GM21529 (cell line): ENCODE data around the gene WNT2B.
A peak's percentile ranks its signal among the peaks of the same experiment; 100 is the strongest.

Source experiments
- ATAC-seq: cut with Tn5 transposase; IDR thresholded peaks from one replicate; pipeline ENCODE4 v1.9.1; 2021; ENCODE audit not compliant: unreplicated experiment

Gene WNT2B

DNA sequence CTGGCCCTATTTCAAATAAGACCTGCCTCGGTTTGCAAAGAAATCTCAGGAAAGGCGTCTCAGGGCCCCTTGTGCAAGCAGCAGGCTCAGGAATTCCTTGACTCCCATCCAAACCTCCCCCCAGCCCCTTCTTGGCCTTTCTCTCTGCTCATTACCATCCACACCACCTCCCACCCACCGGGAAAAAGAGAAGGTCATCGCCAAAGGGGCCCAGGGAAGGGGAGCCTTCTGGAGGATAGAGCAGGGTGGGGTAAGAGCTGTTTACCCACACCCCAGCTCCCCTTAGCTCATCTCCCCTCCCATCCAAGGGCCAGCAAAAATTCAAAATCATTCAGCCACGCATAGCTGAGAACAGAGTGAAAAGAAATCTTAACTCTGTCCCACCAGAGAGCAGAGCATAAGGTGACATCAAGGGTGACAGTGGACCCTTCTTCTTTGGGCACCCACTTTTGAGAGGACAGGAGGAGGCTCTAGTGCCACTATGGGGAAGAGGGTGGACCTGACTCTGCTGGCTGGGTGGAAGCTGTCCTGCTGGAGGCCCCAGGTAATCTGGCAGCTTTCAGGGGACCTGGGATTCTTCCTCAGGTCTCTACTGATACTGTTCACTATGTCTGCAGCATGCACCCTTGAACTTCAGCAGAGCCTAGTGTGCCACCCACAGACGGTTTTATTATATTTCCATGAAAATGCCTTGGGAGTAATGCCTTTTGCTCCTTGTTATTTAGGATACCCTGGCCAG lies 3.9 kb upstream of the WNT2B start:
- ATAC-seq: no peak

- no peak for ATAC-seq
These were observed 3.4 kb upstream of the WNT2B start for GRCh38 chr1:112505400-112505785.

GRCh38 chr1:112505878-112506277 lies 2.9 kb upstream of the WNT2B start:
- ATAC-seq: no peak

DNA sequence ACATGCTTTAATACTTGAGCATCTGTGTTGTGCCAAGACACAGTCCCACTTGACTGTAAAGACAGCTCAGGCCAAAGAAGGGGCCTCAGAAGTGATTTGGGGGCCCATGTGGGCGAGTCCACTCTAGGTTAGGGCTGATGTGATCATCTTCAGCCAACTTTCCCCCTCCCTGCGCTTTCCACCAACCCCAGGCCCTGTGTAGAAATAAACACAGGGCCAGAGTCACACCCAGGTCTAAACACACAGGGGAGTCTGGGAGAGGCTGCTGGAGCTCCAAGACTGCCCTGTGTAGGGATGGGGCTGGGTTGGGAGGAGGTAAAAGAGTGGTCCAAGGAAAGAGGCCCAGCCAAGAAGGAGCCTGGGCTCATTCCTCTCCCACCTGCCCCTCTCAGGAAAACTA lies 2.5 kb upstream of the WNT2B start:
- no peak for ATAC-seq

GRCh38 chr1:112506731-112507130 lies 2.0 kb upstream of the WNT2B start:
- ATAC-seq: no peak

DNA sequence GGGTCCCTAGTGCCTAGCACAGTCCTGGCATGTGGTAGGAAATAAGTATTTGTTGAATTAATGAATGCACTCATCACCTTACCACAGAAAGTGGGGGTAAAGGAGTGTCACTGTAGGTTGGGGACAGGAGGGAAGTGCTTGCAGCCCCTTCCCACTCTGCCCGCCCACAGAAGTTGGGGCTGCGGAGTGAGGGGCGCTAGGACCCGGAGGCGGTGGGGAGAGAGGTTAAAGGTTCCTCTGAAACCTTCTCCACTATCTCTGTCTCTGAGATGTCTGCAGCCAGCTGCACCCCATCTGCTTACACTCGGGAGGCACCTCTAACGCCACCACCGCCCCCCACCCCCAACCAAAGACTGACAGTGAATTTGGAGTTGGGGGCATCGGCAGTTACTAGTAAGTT lies 1.4 kb upstream of the WNT2B start:
- no peak for ATAC-seq

- ATAC-seq: no peak
These were observed 866 bp upstream of the WNT2B start for GRCh38 chr1:112507921-112508277.

DNA sequence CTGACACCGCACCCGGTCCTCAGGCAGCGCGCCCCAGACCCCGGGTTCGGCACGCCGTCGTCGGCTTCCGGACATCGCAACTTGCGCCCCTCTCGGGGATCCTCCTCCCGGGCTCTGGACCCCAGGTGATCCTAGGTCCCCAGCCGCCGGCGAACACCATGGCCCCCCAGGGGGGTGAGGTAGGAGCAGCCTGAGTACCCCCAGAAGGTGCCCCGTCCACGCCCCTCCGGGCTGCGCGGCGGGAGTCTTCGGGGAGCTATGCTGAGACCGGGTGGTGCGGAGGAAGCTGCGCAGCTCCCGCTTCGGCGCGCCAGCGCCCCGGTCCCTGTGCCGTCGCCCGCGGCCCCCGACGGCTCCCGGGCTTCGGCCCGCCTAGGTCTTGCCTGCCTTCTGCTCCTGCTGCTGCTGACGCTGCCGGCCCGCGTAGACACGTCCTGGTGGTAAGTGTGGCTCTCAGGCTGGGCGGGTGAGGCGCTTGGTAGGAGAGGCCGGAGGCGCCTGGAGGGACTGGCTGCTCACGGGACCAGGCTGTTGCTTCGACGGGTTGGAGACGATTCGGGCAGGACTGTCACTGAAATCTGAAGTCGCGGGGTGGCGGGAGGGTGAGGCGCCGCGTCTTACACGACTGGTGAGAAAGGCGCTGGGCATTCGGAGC lies 367 bp downstream of the WNT2B start:
- ATAC-seq: peak; percentile 20

- ATAC-seq: no peak
These were observed 954 bp downstream of the WNT2B start for GRCh38 chr1:112509660-112510178.

DNA sequence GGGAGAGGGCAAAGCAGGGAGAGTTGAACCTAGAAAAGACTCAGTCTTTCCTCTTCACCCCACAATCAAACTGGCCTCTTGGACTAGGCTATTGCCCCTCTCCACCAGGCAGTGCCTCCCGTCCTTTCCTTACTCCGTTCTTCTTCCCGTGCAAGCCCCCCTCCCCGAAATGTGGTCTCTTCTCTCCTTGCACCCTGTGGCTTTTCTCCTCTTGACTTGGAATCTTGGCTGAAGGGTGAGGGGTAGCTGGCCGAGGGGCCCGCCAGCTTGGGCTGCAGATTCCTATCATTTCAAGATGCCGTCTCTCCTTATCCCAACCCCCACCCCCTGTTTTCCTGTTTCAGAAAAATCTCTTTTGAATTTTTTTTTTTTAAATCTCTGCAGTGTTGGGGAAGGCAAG lies 1.6 kb downstream of the WNT2B start:
- no peak for ATAC-seq

- ATAC-seq: no peak
These were observed 3.1 kb downstream of the WNT2B start for GRCh38 chr1:112511897-112512296.

DNA sequence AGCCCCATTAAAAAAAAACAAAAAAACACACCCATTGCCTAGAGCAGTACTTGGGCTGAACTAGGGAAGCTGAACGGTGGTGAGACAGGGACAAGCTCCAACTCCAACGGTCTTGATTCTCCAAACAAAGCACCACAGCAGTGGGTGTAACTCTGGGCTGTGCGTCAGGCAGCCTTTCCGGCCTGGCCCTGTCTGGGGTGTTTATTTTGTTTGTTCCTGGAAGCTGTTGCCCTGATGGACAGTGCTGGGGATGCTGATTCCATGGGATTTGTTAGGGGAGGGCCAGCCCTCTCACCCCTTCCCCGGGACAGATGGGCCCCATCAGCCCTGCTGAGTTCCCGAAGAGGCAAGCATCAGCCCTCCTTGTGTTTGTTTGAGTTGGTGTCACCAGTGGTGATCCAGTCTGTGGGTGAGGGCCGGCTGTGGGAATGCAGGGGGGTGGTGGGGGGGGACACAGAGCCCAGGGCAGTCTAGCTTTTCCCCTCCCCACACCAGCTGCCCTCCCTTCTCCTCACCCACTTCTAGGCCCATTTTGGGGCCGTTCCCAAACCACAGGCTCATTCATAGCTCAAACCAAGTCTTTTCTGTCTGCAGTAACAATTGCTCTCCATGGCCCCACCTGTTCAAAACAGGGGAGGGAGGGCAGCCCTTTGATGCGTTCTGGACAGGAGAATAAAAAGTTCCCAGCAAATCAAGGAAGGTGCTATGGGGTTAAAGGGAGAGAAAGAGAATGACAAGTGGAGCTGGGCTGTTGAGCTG lies 4.5 kb downstream of the WNT2B start:
- no peak for ATAC-seq

DNA sequence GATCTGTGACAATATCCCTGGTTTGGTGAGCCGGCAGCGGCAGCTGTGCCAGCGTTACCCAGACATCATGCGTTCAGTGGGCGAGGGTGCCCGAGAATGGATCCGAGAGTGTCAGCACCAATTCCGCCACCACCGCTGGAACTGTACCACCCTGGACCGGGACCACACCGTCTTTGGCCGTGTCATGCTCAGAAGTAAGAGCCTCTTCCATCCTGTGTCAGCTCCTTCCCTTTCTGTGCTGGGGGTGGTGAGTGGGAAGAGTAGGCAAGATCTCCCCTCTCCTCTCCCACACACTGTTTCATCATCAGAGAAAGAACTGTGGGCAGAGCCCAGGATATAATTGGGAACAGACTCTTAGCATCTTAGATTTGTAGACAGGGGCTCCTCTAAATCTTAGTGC lies 6.1 kb downstream of the WNT2B start:
- no peak for ATAC-seq

DNA sequence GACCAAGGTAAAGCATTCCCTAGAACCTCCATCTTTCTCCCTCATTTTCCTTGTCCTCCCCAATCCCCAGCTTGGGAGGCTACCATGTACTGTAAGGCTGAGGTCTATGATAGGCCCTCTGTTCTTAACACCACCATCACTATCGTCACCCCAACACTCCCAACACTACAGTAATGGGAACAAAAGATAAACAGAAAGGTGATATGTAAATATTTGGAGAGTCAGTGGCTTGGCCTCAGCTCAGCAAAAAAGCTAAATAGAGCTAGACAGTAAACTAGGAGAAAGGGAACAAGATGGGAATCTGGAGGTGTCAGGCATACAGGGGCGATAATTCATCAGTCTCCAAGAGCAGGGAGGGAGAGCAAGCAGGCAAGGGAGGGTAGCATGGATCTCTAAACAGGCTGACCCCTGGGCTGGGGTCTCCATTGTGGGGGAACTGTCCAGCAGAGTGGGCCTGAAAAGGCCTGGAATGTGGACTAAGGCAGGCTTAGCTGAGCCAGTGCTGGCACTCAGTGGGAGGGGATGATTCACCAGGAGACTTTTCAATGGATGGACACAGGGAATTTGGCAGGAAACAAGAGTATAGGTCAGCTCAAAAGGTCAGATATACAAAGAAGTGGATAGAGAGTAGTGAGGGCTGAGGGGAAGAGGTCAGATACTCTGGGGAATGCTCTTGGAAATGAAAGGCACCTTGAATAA lies 6.7 kb downstream of the WNT2B start:
- ATAC-seq: no peak

GRCh38 chr1:112516141-112516540 lies 7.4 kb downstream of the WNT2B start:
- ATAC-seq: no peak

GRCh38 chr1:112517231-112517630 lies 8.5 kb downstream of the WNT2B start:
- no peak for ATAC-seq

DNA sequence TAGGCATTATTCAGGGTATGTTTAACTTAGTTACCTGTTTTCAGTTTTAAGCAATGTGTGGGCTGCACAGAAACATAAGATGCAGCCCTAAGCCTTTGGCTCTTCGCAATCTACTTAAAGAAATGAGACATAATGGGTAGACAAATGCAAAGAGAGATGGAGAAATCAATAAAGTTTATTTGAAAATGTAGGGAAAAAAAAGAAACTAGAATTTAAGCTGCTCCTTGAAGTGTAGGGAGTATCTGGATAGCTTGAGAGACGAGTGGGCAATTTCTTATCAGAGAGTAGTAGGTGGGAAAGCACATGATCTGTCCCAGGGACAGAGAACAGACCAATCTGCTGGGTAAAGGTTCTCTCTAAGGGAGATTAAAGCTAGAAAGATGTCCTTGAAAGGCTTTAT lies 8.9 kb downstream of the WNT2B start:
- no peak for ATAC-seq

DNA sequence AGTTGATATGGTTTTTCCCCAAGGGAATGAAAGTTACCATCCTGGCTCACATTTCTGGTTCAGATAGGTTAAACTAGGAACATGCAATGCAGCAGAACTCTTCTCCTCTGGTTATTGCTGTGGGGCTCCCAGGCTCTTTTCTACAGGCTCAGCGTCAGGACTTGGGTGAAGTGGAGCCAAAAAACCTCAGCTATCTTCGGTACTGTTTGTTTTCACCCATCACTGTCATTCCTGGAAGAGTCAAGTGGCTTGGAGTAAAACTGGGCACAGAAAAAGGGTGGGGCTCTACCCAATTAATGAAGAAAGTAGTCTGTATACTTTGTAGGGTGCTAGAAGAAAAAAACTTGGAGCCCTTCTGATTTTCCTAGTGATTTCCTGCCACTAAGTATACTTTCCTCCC lies 9.4 kb downstream of the WNT2B start:
- no peak for ATAC-seq

GRCh38 chr1:112520166-112520565 lies 11.4 kb downstream of the WNT2B start:
- no peak for ATAC-seq

GRCh38 chr1:112522621-112523020 lies 13.9 kb downstream of the WNT2B start:
- no peak for ATAC-seq

- ATAC-seq: no peak
These were observed 15.5 kb downstream of the WNT2B start for GRCh38 chr1:112524251-112524650.
